NB4 (cell line): ENCODE results near the gene SMIM13.

Source experiments
- DNase-seq: peaks from one replicate; pipeline ENCODE4 v3.0.0; 2010; ENCODE audit warnings: low read depth
- H3K4me3 ChIP-seq: one replicate; pipeline ENCODE4 v1.5.1; 2011; ENCODE audit warnings: mild to moderate bottlenecking, low read depth, low read length, moderate library complexity
- CTCF ChIP-seq: IDR thresholded peaks from one replicate; pipeline ENCODE4 v1.5.1; 2012; ENCODE audit warnings: low read depth, low read length
- MAX ChIP-seq: IDR thresholded peaks from 2 replicates; pipeline ENCODE4 v1.6.1; 2011; ENCODE audit warnings: low read depth, low read length
- MYC ChIP-seq: IDR thresholded peaks from 2 replicates; pipeline ENCODE4 v1.6.1; 2011; ENCODE audit warnings: low read depth, low read length
- POLR2A ChIP-seq: IDR thresholded peaks from 2 replicates; pipeline ENCODE4 v1.6.1; 2011; ENCODE audit warnings: mild to moderate bottlenecking; ENCODE audit not compliant: insufficient read length; ENCODE audit errors: extremely low read depth

The SMIM13 gene

DNA sequence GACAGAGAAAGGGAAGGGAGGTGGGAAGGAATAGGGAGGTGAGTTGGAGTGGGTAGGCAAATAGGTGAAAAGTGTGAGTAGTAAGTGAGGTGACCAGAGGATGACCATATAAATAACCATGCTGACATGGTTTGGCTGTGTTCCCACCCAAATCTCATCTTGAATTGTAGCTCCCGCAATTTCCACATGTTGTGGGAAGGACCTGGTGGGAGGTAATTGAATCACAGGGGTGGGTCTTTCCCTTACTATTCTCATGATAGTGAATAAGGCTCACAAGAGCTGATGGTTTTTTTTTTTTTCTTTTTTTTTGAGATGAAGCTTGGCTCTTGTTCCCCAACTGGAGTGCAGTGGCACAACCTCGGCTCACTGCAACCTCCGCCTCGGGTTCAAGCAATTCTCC is 21.5 kb upstream of the SMIM13 start:
- H3K4me3 ChIP-seq = no peak overlapping the region
- TF ChIP-seq MYC = no peak
- no peak for TF ChIP-seq CTCF
- TF ChIP-seq MAX = no peak
- no peak for TF ChIP-seq POLR2A
- no peak for DNase-seq

- TF ChIP-seq CTCF = no peak
- TF ChIP-seq MYC = no peak
- no peak overlapping the region for H3K4me3 ChIP-seq
- no peak for DNase-seq
Observed at GRCh38 chr6:11076540-11076939, 17.1 kb upstream of the SMIM13 start.

GRCh38 chr6:11078266-11078665 is 15.4 kb upstream of the SMIM13 start:
- DNase-seq = no peak
- H3K4me3 ChIP-seq = no peak overlapping the region
- TF ChIP-seq MYC (no peak), MAX (no peak), POLR2A (no peak), CTCF (no peak)

- TF ChIP-seq CTCF (no peak), MYC (no peak), POLR2A (no peak), MAX (no peak)
- DNase-seq = no peak
- H3K4me3 ChIP-seq = no peak overlapping the region
Observed at GRCh38 chr6:11080296-11080695, 13.3 kb upstream of the SMIM13 start.

- TF ChIP-seq MYC (no peak), POLR2A (no peak), CTCF (no peak), MAX (no peak)
- DNase-seq = no peak
- no peak overlapping the region for H3K4me3 ChIP-seq
Observed at GRCh38 chr6:11083491-11083890, 10.1 kb upstream of the SMIM13 start.

DNA sequence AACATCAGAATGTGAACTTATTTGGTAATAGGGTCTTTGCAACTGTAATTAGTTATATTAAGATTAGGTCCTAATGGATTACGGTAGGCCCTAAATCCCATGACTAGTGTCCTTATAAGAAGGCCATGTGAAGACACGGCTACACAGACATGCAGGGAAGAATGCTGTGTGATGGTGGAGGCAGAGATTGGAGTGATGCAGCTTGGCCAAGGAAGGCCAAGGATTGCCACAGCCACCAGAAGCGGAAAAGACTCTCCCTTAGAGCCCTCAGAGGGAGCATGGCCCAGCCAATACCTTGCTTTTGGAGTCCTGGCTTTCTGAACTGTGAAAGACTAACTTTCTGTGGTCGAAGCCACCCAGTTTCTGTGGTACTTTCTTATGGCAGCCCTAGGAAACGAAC is 9.7 kb upstream of the SMIM13 start:
- no peak for TF ChIP-seq MAX
- no peak for TF ChIP-seq POLR2A
- no peak for TF ChIP-seq MYC
- TF ChIP-seq CTCF = no peak

More for the DNA sequence above, 9.7 kb upstream of the SMIM13 start:
- H3K4me3 ChIP-seq = no peak overlapping the region
- no peak for DNase-seq
